Testis (tissue), 2 donors: Measurements from ENCODE around the gene GNG3.

ENCODE experiments used
- CTCF ChIP-seq, 3 experiments: fragments of 450-650 bp in 2 of 3; fragments of 200-600 bp in 1 of 3; sonication (generic) in 1 of 3; IDR thresholded peaks; one replicate each; pipeline ENCODE4 v1.5.1; 2016 to 2019; ENCODE audit warnings: antibody characterized with exemption in 3 of 3, mild to moderate bottlenecking in 2 of 3, moderate library complexity in 1 of 3
- POLR2A ChIP-seq: fragments of 450-650 bp; IDR thresholded peaks from one replicate; pipeline ENCODE4 v1.6.1; 2017; ENCODE audit warnings: antibody characterized with exemption, mild to moderate bottlenecking, moderate library complexity

GRCh38 chr11:62752177-62752785 is 44.8 kb downstream of the GNG3 start:
- no peak for TF ChIP-seq CTCF (IDR thresholded peaks at IDR 0.05)
- TF ChIP-seq POLR2A = no peak
